SKM-1 (cell line): Measurements from ENCODE around the gene UBE2G2.

Source experiments
- DNase-seq: peaks from one replicate; lab custom pipeline; 2025; ENCODE audit not compliant: unreplicated experiment; lab: John Stamatoyannopoulos, UW

The UBE2G2 gene

DNA sequence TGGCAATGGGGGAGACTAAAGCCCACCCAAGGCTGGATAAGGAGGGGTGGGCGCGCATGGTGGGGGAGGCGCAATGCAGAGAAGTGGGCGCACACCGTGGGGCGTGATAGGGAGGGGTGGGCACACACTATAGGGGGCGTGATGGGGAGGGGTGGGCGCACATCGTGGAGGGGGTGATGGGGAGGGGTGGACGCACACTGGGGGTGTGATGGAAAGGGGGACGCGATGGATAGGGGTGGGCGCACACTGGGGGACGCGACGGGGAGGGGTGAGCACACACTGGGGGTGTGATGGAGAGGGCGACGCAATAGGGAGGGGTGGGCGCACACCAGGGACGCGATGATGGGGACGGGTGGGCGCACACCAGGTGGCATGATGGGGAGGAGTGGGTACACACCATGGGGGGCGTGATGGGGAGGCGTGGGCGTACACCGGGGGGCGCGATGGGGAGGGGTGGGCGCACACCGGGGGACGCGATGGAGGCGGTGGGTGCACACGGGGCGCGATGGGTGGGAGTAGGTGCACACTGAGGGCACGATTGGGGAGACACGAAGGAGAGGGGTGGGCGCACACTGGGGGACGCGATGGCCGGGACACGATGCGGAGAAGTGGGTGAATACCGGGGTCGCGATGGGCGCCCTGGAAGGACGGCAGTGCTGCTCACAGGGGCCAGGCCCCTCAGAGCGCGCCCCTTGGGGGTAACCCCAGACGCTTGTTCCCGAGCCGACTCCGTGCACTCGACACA is 15.3 kb upstream of the UBE2G2 start:
- no peak for DNase-seq

DNA sequence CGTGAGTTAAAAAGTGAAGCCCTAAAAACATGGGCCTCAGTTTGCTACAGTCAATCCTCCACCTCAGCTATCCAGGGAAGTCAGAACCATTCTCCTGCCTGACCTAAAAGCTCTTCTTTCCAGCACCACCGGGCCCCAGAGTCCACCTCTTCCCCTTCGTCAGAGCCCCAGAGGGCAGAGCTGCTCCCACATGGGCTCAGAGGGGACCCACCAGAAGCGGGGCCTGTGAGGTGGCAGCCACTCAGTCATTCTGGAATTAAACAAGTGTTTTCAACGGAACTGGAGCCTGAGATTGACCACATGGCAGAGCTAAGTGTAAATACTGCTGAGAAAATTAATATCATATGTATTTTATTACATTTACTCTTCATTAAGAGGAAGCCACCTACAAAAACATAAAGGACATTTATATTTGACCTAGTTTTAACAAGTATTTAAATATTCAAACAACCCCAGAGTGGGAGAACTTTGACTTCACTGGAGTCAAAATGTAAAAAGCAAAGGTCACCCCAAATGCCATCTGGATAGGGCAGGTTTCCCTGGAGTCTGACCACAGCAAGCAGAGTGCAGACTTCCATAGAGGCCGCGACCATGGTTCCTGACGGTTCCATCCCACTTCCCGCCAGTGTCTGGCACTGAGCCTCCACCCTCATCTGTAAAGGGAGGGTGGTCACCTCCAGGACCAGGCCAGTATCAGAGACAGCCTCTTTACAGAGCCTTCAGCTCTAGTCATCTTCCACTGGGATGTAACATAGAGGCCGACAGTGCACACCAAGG is 14.4 kb upstream of the UBE2G2 start:
- DNase-seq = no peak

DNA sequence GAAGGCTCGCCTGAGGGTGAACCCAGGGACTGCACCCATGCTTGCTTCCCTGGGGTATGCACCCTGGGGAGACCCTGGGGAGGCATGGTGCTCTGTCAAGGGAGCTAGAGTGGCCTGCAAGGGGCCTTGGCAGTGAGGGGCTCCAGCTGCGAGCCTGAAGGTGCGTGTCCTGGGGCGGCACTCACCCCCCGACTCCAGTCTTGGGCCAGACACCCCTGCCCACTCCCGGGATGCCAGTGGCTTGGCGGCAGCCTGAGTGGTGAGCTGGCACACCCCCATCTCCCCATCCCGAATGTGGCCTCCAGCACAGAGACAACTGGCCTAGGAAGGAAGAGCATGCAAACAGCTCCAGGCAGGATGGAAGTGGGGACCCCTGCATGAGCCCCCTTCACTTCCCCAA is 13.6 kb upstream of the UBE2G2 start:
- no peak for DNase-seq

DNA sequence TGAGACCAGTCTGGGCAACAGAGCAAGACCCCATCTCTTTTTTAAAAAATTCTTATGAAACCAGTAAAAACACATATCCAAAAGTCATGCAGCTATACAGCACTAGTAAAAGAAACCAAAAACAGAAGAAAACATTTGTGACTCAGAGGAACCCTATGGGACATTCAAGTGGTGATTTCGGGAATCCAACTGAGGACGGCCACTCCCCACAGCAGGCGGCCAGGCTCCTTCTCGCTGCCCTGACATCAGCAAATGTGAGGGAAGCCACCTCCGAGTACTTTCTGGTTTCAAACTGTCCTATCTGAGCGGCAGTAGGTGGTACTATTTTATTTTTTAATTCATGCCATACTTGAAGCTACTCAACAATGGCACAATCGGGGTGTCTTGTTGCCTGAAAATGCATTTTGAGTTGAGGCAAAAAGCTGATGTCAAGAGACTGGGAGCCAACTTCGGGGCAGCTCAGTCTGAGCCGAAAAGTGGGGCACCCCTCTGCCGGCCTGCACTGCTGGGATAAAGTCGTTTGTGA is 12.9 kb upstream of the UBE2G2 start:
- DNase-seq = no peak

DNA sequence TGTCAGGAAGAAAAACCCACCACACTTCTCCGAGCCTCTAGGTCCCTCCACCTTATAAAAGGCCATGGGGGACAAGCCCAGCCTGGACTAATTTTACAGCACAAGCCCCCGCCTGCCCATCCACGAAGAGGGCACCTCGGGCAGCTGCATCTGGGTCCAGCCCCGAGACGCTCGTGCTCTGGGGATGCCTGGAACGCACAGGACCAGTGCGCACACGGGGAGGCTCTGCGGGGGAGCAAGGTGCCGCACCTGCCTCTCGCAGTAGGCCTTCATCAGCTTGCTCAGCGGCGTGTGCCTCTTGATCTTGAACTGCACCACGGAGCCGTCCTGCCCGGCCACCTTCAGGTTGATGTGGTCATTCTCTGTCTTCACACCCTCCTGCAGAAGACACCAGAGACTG is 12.1 kb upstream of the UBE2G2 start:
- no peak for DNase-seq

DNA sequence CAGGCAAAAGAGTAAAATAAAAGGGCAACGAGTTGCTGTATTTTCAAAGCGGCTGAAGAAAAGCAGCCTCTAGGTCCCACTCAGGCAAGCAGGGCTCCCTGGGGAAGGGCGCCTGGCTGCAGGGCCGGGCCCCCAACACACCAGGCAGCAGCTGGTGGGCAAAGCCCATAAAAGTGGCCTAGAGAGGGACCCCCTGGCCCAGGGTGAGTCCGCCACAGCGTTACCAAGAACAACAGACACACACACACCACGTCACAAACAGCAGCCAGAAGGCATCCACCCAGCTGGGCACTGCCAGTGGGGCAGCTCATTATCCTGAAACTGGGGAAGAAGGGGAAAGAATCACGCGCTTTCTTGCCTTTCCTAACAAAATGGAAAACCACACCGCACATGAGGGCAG is 11.5 kb upstream of the UBE2G2 start:
- DNase-seq = no peak

DNA sequence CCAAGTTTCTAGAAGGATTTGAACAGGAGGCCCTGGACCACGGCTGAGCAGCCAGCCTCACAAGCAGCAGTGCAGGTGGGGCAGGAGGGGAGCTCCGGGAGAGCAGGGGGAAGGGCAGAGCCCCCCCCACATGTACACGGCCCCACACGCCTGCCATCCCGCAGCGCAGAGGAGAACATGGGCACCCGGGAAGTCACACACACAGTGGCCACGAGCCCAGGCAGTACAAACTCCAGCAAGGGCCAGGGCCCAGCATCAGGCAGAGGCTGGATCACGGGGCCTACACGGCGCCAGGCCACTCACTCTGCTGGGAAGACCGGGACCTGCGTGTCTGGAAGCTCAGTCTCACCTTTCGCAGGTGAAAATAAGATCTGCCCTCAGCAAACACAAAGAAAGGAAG is 11.0 kb upstream of the UBE2G2 start:
- DNase-seq = no peak

DNA sequence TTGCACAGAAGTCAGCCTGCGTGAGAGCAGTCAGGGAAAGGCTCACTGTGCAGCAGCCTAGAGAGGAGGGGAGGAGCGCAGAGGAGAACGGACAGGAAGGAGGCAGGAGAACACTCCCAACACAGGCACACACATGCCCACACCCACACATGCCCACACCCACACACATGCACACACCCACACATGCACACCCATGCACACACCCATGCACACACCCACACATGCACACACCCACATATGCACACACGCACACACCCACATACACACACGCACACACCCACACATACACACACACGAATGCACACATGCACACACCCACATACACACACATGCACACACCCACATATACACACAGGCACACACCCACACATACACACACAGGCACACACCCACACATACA is 9.2 kb upstream of the UBE2G2 start:
- no peak for DNase-seq

DNA sequence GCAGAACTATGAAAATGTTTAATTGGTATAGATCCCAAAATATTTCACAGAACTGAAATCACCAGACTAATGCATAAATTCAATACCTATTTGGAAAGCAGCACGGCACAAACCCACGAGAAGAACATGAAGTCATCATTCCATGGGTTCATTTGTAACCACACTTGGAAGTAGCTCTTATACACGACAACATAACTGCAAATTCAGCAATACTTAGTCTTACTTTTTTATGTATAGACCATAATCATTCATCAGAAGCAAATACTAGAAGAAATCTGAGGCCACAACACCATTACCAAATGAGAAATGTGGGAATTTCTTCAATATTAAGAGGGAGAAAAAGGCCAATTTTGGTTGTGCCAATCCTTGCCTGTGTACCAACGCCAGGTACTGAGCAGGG is 4.2 kb upstream of the UBE2G2 start:
- no peak for DNase-seq

DNA sequence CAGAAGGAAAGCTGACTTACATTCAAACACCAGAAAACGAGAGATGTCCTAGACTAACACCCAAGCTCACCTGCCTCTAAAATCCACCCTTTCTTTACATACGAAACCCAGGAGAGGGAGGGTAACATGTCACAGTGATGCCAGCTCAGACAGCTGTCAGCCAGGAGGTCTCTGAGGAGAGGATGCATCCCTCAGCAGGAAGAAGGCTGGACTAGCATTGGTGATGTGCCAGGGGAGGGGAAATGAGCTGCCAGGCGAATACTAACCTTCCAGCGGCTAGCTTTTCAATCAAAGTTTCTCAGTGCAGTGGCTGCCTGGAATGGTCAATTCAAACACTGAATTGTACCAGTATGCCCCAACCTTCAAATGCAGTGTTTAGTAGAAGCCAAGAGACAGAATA is 3.6 kb upstream of the UBE2G2 start:
- DNase-seq = no peak

DNA sequence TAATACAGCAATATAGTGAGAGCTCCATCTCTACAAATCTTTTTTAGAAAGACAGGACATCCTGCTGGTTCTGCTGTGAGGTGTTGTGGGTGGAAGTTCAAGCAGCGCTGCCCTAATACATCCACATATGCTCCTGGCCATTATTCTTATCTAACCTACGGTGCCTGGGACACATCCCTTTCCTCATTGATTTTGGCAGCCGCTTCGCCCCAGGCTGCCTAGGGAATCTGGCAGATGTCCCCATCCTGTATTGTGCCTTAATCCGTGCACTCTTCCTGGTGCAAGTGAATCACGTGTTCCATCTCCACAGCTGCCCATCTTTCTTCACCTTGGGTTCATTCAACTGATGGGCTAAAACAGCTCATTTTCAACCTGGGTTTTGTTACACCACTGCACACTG is 3.1 kb upstream of the UBE2G2 start:
- DNase-seq = no peak

DNA sequence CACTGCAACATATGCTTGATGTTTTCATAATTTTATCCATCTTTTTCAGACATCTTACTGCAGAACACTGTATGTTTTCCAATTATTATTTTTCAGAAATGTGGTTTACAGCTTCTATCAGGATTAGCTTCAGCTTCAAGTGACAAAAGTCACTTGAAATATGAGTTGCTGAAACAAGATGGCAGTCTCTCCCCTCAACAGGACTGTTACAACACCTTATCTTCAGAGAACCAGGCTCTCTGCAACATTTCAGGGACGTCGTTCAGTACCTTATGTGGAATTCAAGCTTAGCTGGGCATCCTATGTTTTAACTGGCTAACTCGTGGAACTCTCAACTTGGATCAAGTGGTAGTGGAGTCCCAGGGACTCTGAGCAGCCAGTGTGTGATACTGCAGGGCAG is 2.0 kb upstream of the UBE2G2 start:
- no peak for DNase-seq

DNA sequence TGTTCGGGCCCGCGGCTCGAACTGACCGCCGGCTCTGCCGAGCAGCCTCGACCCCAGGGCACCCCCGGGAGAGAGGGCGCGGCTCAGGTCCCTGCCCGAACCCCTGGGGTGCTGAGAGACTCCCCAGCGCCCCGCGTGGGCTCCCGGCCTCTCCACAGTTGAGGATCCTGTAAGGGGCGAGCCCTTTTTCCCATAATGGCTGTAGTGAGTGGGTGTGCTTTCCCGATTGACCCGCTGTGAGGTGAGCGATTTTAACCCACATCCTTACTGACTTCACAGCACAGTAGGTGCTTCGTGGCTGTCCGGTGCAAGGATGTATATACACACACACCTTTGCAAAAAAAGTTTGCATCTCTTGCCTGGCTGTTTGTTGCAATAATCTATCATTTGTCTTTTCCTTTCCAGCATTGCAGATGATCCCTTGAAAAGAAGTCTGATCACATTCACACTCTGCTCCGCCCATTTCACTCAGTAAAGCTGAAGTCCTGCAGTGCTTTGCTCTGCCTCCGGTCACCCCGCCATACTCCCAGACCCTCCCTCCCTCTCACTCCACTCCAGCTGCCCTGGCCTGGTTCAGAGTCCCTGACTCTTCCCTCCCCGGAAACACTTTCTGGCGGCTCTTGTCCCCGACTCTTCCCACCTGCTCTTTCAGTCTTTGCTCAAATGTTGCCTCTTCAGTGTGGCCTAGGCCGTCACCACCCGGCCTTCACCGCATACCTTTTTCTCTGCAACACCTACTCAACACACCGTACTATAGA is 955 bp upstream of the UBE2G2 start:
- DNase-seq = no peak

DNA sequence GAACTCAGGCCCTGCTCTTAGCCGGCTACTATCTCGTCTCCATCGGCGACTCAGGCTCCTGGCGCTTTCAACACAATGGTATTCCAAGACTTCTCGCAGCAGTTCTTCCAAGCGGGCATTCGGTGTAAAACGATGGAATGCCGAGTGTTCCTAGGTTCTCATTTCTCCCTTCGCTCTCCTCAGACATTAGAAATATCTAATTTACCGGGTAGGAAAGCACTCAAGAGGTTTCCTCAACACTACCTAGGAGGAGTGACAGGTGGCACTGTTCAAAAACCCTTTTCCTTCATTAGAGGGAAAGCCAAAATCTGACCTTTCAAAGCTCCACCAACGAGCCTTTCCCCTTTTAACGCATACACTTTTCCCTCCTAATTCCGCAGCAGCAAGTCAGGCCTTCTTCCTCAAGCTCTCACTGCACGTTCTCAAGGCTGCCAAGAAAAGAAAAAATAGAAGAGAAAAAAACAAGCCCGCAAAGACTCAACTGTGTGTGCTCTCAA is 601 bp downstream of the UBE2G2 start:
- DNase-seq = no peak

DNA sequence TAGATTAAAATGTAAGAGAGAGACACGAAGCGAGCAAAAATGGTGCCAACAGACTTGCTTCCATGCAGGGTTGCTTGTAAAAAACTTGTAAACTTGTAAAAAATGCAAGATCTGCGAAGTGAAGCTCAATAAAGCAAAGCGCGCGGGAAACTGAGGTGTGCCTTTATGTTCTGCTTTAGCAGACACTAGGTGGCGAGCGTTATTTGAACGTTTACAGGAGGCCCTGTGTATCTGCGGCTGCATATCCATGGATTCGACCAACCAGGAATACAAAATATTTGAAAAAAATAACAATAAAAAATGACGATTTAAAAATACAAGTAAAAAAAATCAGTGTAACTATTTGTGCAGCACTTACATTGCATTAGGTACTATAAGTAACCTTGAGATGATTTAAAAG is 1.5 kb downstream of the UBE2G2 start:
- no peak for DNase-seq

DNA sequence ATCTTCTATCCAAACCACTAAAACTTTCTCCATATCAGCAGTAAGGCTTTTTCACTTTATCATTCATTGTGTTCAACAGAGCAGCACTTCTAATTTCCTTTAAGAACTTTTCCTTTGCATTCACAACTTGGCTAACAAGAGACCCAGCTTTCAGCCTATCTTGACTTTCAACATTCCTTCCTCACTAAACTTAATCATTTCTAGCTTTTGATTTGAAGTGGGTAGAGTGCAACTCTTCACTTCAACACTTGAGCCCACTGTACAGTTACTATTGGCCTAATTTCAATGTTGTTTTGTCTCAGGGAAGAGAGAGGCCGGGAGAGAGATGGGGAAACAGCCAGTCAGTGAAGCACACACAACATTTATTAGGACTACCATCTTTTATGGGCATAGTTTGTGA is 2.0 kb downstream of the UBE2G2 start:
- DNase-seq = no peak

DNA sequence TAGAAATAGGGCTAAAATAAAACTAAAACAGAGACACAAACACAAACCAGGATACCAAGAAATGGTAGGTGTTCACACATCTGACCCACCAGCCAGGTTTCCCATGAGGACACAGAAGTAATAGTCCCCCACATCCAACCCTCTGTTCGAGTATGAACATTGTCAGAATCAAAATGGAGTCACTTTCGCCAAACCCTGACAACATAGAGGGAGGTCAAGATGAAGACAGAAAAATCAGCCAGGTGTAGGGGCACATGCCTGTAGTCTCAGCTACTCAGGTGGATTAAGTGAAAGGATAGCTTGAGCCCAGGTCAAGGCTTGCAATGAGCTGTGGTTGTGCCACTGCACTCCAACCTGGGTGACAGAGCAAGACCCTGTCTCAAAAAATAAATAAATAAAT is 3.8 kb downstream of the UBE2G2 start:
- no peak for DNase-seq

DNA sequence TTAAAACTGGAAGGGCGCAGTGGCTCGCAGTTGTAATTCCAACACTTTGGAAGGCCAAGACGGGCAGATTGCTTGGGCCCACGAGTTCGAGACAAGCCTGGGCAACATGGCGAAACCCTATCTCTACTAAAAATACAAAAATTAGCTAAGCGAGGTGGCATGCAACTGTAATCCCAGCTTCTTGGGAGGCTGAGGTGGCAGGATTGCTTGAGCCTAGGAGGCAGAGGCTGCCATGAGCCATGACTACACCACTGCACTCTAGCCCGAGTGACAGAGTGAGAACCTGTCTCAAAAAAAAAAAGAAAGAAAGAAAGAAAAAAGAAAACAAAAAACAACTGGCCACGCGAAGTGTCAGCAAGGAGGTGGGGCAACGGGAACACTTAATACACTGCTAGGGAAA is 6.3 kb downstream of the UBE2G2 start:
- DNase-seq = no peak

DNA sequence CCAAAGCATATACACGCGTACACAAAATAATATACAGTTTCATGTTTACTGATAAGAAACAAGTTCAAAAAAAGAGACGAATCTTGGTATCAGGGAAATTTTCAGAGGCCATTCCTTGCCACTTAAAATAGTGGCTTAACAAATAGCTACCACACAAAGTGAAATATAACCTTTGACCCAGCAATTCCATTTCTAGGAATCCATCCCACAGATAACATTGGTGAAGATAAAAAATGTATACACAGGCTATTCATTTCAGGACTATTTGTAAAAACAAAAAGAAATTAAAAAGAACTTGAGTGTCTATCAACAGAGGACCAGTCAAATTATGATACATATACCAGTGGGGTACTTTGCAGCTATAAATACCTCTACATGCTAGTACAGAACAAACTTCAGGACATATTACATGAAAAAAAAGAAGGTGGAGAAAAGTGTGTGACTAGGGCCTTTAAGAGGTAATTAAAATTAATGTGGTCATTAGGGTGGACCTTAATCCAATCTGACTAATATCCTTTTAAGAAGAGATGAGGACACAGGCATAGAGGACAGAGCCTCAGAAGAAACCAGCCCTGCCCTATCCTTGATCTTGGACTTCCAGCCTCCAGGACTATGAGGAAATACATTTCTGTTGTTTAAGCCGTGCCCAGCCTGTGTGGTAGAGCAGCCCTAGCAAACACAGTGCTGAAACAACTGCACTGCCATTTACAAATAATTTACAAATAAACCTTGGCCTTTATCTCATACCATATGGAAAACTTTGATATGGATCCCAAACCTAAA is 7.8 kb downstream of the UBE2G2 start:
- DNase-seq = no peak

DNA sequence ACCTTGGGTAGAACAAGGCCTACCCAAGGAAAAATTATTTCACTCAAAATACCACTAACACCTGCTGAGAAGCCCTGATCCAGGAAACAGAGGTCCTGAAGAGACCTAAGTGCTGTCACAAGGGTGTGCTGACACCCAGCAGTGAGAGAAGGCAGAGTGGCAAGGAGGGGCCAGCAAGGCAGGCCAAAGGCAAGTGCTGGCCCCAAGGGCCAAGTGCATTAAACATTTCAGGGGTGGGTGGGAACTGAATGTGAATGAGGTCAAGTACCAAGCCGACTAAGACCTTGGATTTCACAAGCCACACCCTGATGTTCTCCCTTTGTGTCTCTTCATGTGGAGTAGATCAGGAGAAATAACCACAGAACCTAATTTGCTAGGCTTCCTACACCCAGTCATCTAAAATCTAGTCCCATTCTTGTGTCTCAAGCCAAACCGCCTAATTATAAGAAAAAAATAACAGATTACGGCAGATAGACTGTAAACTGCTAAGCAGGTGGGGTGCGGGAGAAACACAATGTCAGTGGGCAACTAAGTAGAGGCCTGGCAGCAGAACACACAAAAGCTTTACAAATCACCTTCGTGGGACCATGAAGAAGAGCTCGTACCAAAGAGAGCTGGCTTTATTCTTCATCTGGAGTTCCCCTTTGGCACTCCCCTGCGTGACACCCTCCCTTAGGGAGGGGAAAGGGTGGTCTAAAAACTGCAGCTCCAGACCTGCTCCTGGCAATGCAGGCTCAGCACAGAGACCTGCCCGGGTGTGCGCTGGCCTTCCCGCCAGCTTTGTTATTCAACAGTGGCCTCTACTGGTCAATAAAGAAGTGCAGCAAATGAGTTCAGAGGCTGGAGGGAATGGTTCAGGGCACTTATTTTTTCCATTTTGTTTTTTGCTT is 8.7 kb downstream of the UBE2G2 start:
- DNase-seq = peak; percentile 19
